Measurements from ENCODE around the gene CFAP65. TPM values are rescaled to one million over a fixed set of nuclear protein-coding genes. Genes with fewer than 3 reads are reported as not detected.

Gene CFAP65
- total RNA-seq, 1 experiment from 2014 or later, result 0.52 TPM

- H3K4me2 ChIP-seq (ENCODE audit: low read length), result peak overlapping the region; percentile 96
- no TSS peak for BruUV-seq (replicated peaks)
- DNase-seq (ENCODE audit: low read depth, low spot score) (peak; percentile 40), ATAC-seq (peak; percentile 50)
- H3K4me1 ChIP-seq (ENCODE audit: control insufficient read depth in 1 of 2, insufficient read depth in 2 of 2, low read length in 2 of 2), result peaks cover 9 to 35% of the 10 kb centered on the region in 2 experiments; a peak in 3 of 4 replicates
- ChIA-PET CTCF (interaction anchor here (0.7 to 3.5 kb wide), 27 partner anchors 9 to 506 kb away, joined by 3 to 42 read pairs (median 4); partner anchors contain the start of genes CDK5R2, CNPPD1, DNAJB2 and GMPPA), RAD21 (ENCODE audit: low non-redundant PET in 1 of 2, low total read pairs in 2 of 2, uncharacterized antibody in 2 of 2, unreplicated experiment in 2 of 2) (interaction anchor here in 1 of 2 experiments (1.5 kb wide), 1 partner anchor 22 kb away, joined by 5 read pairs; no protein-coding TSS in a partner anchor), POLR2A (interaction anchor here (0.7 to 1.6 kb wide), 7 partner anchors 9 to 158 kb away, joined by 3 to 9 read pairs (median 4); no protein-coding TSS in a partner anchor)
- TF ChIP-seq CEBPB (IDR thresholded peaks at IDR 0.05; ENCODE audit: low read depth), result no peak
- TF ChIP-seq, protein P1, sequence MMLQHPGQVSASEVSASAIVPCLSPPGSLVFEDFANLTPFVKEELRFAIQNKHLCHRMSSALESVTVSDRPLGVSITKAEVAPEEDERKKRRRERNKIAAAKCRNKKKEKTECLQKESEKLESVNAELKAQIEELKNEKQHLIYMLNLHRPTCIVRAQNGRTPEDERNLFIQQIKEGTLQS (IDR thresholded peaks at IDR 0.05), result no peak
- no peak for TF ChIP-seq ZBTB33 (IDR thresholded peaks at IDR 0.05; ENCODE audit: extremely low read depth, insufficient replicate concordance, low read length)
- TF ChIP-seq EZH2phosphoT487 (IDR thresholded peaks at IDR 0.05; ENCODE audit: borderline replicate concordance), result no peak
- peak; percentile 47 for TF ChIP-seq YY1 (IDR thresholded peaks at IDR 0.05; ENCODE audit: extremely low read depth, insufficient replicate concordance, low read depth, low read length)
- no peak for TF ChIP-seq SIN3A (IDR thresholded peaks at IDR 0.05; ENCODE audit: low read depth)
- TF ChIP-seq REST (IDR thresholded peaks at IDR 0.05; ENCODE audit: low read depth), result no peak
- TF ChIP-seq POLR2AphosphoS5 (IDR thresholded peaks at IDR 0.05; ENCODE audit: low read depth, low read length), result peak; percentile 63
- no peak for TF ChIP-seq TCF7L2 (IDR thresholded peaks at IDR 0.05; ENCODE audit: borderline replicate concordance, extremely low read depth, insufficient read depth, insufficient read length)
- no peak for TF ChIP-seq JUND (IDR thresholded peaks at IDR 0.05)
- TF ChIP-seq ZFX (IDR thresholded peaks at IDR 0.05), result no peak
- H3K36me3 ChIP-seq (ENCODE audit: control insufficient read depth in 1 of 2, insufficient read depth in 2 of 2, low read length in 2 of 2), result no peaks in the 10 kb centered on the region
- H4K20me1 ChIP-seq (ENCODE audit: insufficient read depth), result no peaks in the 10 kb centered on the region
- no peaks in the 10 kb centered on the region for H3K9me3 ChIP-seq (ENCODE audit: control insufficient read depth in 1 of 2, insufficient read depth in 1 of 2, low read depth in 1 of 2, low read length in 2 of 2)
- peak overlapping the region; percentile 86 for H2AFZ ChIP-seq (ENCODE audit: low read depth, low read length, poor library complexity, severe bottlenecking)
- no peaks in the 10 kb centered on the region for H3K27me3 ChIP-seq (ENCODE audit: insufficient read depth, low read length)
- no peaks in the 10 kb centered on the region for H3K79me2 ChIP-seq (ENCODE audit: insufficient read depth, low read length)
- H3K9ac ChIP-seq (ENCODE audit: low read length), result peak overlapping the region; percentile 64
- H3K9me2 ChIP-seq (ENCODE audit: insufficient read depth), result no peaks in the 10 kb centered on the region
- peak overlapping the region; percentile 56 to 68 for H3K4me3 ChIP-seq (replicated peaks in 1 of 2; ENCODE audit: low read depth in 1 of 2, low read length in 2 of 2)
- H3K27ac ChIP-seq (ENCODE audit: low read depth, low read length), result peak overlapping the region; percentile 51
- intact Hi-C loops (cut with micrococcal nuclease), result loop anchor here (1.0 to 2.0 kb wide), 2 partner anchors 125 to 148 kb away; no protein-coding TSS in a partner anchor
Measured at GRCh38 chr2:219001577-219002394, 39.5 kb downstream of the CFAP65 start.
